RWPE2 (cell line): ENCODE measurements around the gene JOSD2.
"Not testable (repeated sequence)": the region's sequence is repeated elsewhere in the genome, so short reads cannot be mapped to it uniquely, and the experiment has no call there.

Source experiments
- ATAC-seq: fragments of 200-7000 bp; cut with Tn5 transposase; 3 replicates; pipeline ENCODE4 v1.9.1; 2021; ENCODE audit warnings: low read depth
- DNase-seq: peaks from one replicate; pipeline ENCODE4 v3.0.0-alpha.2; 2020; ENCODE audit warnings: low spot score
- H3K27ac ChIP-seq: fragments of 450-650 bp; 2 replicates; pipeline ENCODE4 v1.5.1; 2017; ENCODE audit warnings: mild to moderate bottlenecking; ENCODE audit not compliant: poor library complexity, severe bottlenecking
- H3K27me3 ChIP-seq: fragments of 250-450 bp; sonication (Bioruptor Pico); 2 replicates; pipeline ENCODE4 v1.5.1; 2021; ENCODE audit warnings: mild to moderate bottlenecking, moderate library complexity; ENCODE audit not compliant: insufficient read depth, poor library complexity, severe bottlenecking
- H3K36me3 ChIP-seq: fragments of 250-450 bp; sonication (Bioruptor Pico); 2 replicates; pipeline ENCODE4 v1.5.1; 2020; ENCODE audit warnings: low read depth, mild to moderate bottlenecking, moderate library complexity
- H3K4me1 ChIP-seq: fragments of 250-450 bp; sonication (Bioruptor Pico); 2 replicates; pipeline ENCODE4 v1.5.1; 2021; ENCODE audit warnings: mild to moderate bottlenecking, moderate library complexity; ENCODE audit not compliant: insufficient read depth, poor library complexity, severe bottlenecking
- H3K4me3 ChIP-seq: fragments of 250-450 bp; sonication (Bioruptor Pico); 2 replicates; pipeline ENCODE4 v1.5.1; 2021; ENCODE audit warnings: mild to moderate bottlenecking, moderate library complexity; ENCODE audit not compliant: severe bottlenecking
- H3K9me3 ChIP-seq: fragments of 250-450 bp; sonication (Bioruptor Pico); 2 replicates; pipeline ENCODE4 v1.5.1; 2021; ENCODE audit warnings: mild to moderate bottlenecking, moderate library complexity; ENCODE audit not compliant: severe bottlenecking
- CTCF ChIP-seq: fragments of 450-650 bp; IDR thresholded peaks from one replicate; pipeline ENCODE4 v1.5.1; 2017; ENCODE audit warnings: mild to moderate bottlenecking, moderate library complexity; ENCODE audit not compliant: poor library complexity, severe bottlenecking

JOSD2 gene

DNA sequence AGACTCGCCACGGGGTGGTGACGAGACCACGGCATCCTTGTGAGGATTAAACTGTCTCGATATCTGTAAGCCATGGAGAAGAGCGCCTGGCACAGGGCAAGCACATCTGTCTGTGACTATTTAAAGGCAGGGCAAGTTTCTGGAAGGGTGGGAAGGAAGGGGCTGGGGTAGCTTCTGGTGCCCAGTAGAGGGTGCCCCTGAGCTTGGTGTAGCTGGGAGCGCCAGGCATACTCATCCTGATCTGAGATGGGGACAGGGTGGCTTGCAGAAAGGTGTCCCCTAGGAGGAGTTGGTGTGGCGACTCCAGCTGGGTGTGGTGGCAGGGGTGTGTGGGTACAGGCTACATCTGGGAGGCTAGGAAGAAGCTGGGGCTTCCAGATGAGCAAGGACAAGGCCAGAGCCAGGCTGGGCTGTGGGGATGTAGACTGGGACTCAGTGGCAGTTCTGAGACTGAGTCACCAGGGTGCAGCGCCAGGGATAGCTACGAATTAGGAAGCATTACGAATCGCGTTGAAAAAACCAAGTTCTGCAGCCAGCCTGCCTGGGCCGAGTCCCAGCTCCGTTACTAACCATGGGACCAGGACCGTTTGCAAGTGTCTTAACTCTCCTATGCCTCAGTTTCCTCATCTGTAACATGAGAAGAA, 25.8 kb upstream of the JOSD2 start:
- TF ChIP-seq CTCF: no peak
- Histone ChIP-seq H3K27me3 (no peaks in the 10 kb centered on the region), H3K27ac (no peak overlapping the region), H3K9me3 (peaks cover 5% of the 10 kb centered on the region), H3K4me3 (no peak overlapping the region), H3K36me3 (no peaks in the 10 kb centered on the region), H3K4me1 (no peaks in the 10 kb centered on the region)
- DNase-seq (no peak), ATAC-seq (no peak)

- H3K9me3 ChIP-seq: peaks cover 5% of the 10 kb centered on the region
- H3K27ac ChIP-seq: no peak overlapping the region
- H3K27me3 ChIP-seq: no peaks in the 10 kb centered on the region
Observed at GRCh38 chr19:50535672-50536187, 24.7 kb upstream of the JOSD2 start.

GRCh38 chr19:50534478-50534877, 23.5 kb upstream of the JOSD2 start:
- no peak for TF ChIP-seq CTCF
- H3K27me3 ChIP-seq: no peaks in the 10 kb centered on the region
- H3K27ac ChIP-seq: no peak overlapping the region
- peaks cover 5% of the 10 kb centered on the region for H3K9me3 ChIP-seq
- DNase-seq: no peak
- ATAC-seq: no peak
- H3K4me1 ChIP-seq: no peaks in the 10 kb centered on the region
- no peaks in the 10 kb centered on the region for H3K36me3 ChIP-seq
- no peak overlapping the region for H3K4me3 ChIP-seq

More at GRCh38 chr19:50535672-50536187, 24.7 kb upstream of the JOSD2 start:
- ATAC-seq: no peak
- no peak for TF ChIP-seq CTCF
- H3K4me1 ChIP-seq: no peaks in the 10 kb centered on the region
- no peak overlapping the region for H3K4me3 ChIP-seq
- no peaks in the 10 kb centered on the region for H3K36me3 ChIP-seq
- no peak for DNase-seq

- Histone ChIP-seq H3K4me3 (no peak overlapping the region), H3K27ac (no peak overlapping the region), H3K4me1 (no peaks in the 10 kb centered on the region), H3K9me3 (peaks cover 5% of the 10 kb centered on the region), H3K36me3 (no peaks in the 10 kb centered on the region), H3K27me3 (peaks cover 3% of the 10 kb centered on the region)
- DNase-seq (no peak), ATAC-seq (no peak)
- no peak for TF ChIP-seq CTCF
Observed at GRCh38 chr19:50532952-50533351, 22.0 kb upstream of the JOSD2 start.

GRCh38 chr19:50531171-50531612, 20.2 kb upstream of the JOSD2 start:
- no peak for ATAC-seq

DNA sequence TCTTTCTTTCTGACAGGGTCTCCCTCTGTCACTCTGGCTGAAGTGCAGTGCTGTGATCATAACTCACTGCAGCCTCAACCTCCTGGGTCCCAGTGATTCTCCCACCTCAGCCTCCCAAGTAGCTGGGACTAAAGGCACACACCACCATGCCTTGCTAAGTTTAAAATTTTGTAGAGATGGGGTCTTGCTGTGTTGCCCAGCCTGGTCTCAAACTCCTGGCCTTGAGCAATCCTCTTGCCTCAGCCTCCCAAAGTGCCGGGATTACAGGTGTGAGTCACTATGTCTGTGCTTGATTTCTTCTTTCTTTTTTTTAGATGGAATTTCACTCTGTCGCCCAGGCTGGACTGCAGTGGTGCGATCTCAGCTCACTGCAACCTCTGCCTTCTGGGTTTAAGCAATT, 17.1 kb upstream of the JOSD2 start:
- not testable (repeated sequence) for H3K4me1 ChIP-seq, H3K36me3 ChIP-seq, DNase-seq, H3K27ac ChIP-seq, H3K9me3 ChIP-seq, H3K27me3 ChIP-seq, H3K4me3 ChIP-seq, ATAC-seq

More at GRCh38 chr19:50531171-50531612, 20.2 kb upstream of the JOSD2 start:
- Histone ChIP-seq H3K27me3 (peaks cover 3% of the 10 kb centered on the region), H3K4me1 (no peaks in the 10 kb centered on the region), H3K4me3 (no peak overlapping the region), H3K27ac (no peak overlapping the region), H3K36me3 (no peaks in the 10 kb centered on the region), H3K9me3 (peaks cover 5% of the 10 kb centered on the region)
- DNase-seq: no peak
- no peak for TF ChIP-seq CTCF
